Measurements from ENCODE around the gene IL1RAPL2. TPM values are rescaled to one million over a fixed set of nuclear protein-coding genes. Genes with fewer than 3 reads are reported as not detected.

IL1RAPL2 gene
- total and polyA plus RNA-seq, 2 donors (not counting 1 experiment from before 2014, with no cell fraction given), result not detected

DNA sequence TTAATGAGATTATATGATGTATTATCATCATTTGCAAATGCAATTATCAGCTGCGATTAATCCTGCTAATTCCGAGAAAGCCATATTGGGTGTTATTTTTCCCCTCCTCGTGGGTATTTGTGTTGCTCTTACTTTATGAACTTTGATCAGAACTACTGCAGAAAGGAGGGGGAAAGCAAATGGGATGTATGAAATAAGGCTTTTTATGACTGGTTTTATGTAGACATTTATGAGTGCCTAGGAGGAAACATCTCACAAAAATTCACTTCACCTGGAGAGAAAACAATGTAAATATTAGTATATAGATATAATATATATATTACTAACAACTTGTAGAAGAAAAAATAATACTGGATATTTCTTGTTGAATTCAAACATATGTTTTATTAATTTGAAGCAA is 440.1 kb downstream of the IL1RAPL2 start:
- intact Hi-C loops (cut with micrococcal nuclease), result no loop called here
- no peaks in the 10 kb centered on the region for H3K36me3 ChIP-seq (replicated peaks in 1 of 2; ENCODE audit: control extremely low read depth in 1 of 2, control insufficient read depth in 1 of 2, extremely low read depth in 1 of 2, insufficient read depth in 2 of 2, low read length in 1 of 2)
- ATAC-seq (ENCODE audit: low read depth), result no peak
- H3K4me2 ChIP-seq (replicated peaks; ENCODE audit: low read depth, low read length, poor library complexity, severe bottlenecking), result no peak overlapping the region
- POLR2A ChIA-PET, result no interaction called here
- no peak overlapping the region for H3K27ac ChIP-seq (ENCODE audit: low read length in 2 of 2)
- H3K4me1 ChIP-seq (ENCODE audit: control insufficient read depth in 2 of 2, insufficient read depth in 2 of 2, low read length in 2 of 2), result no peaks in the 10 kb centered on the region
- no peaks in the 10 kb centered on the region for H3K79me2 ChIP-seq (ENCODE audit: control insufficient read depth, insufficient read depth, low read length)
- TF ChIP-seq, protein P1, sequence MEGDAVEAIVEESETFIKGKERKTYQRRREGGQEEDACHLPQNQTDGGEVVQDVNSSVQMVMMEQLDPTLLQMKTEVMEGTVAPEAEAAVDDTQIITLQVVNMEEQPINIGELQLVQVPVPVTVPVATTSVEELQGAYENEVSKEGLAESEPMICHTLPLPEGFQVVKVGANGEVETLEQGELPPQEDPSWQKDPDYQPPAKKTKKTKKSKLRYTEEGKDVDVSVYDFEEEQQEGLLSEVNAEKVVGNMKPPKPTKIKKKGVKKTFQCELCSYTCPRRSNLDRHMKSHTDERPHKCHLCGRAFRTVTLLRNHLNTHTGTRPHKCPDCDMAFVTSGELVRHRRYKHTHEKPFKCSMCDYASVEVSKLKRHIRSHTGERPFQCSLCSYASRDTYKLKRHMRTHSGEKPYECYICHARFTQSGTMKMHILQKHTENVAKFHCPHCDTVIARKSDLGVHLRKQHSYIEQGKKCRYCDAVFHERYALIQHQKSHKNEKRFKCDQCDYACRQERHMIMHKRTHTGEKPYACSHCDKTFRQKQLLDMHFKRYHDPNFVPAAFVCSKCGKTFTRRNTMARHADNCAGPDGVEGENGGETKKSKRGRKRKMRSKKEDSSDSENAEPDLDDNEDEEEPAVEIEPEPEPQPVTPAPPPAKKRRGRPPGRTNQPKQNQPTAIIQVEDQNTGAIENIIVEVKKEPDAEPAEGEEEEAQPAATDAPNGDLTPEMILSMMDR (IDR thresholded peaks at IDR 0.05), result no peak
- TF ChIP-seq EZH2 (IDR thresholded peaks at IDR 0.05; ENCODE audit: borderline replicate concordance, insufficient read depth, low read depth, low read length, poor library complexity, severe bottlenecking), result no peak
- Mint-ChIP-seq H3K27me3 (no peaks in the 10 kb centered on the region), H3K4me1 (no peaks in the 10 kb centered on the region), H3K9me3 (ENCODE audit: insufficient read depth) (no peaks in the 10 kb centered on the region), H3K4me3 (no peak overlapping the region), H3K27ac (no peak overlapping the region)
- CTCF ChIA-PET, result no interaction called here
- no peak for DNase-seq
- no peak overlapping the region for H3K4me3 ChIP-seq (ENCODE audit: control extremely low read depth in 1 of 5, extremely low read depth in 1 of 5, insufficient read depth in 1 of 5, low read depth in 2 of 5, low read length in 4 of 5)
- WGBS (ENCODE audit: insufficient coverage), result no CpG with 5 or more reads among the region's 3 CpGs
- H3K9me3 ChIP-seq (ENCODE audit: control extremely low read depth in 1 of 3, control insufficient read depth in 2 of 3, insufficient read depth in 1 of 3, low read length in 2 of 3), result no peaks in the 10 kb centered on the region
- no peak overlapping the region for H2AFZ ChIP-seq (ENCODE audit: insufficient read depth, low read depth, low read length, poor library complexity, severe bottlenecking)
- no peaks in the 10 kb centered on the region for H4K20me1 ChIP-seq (ENCODE audit: control insufficient read depth, insufficient read depth, low read length, poor library complexity, severe bottlenecking)
- H3K9ac ChIP-seq (ENCODE audit: low read length), result no peak overlapping the region
- no peaks in the 10 kb centered on the region for H3K27me3 ChIP-seq (replicated peaks in 1 of 4; ENCODE audit: control extremely low read depth in 1 of 4, control insufficient read depth in 3 of 4, insufficient read depth in 4 of 4, low read length in 3 of 4)

DNA sequence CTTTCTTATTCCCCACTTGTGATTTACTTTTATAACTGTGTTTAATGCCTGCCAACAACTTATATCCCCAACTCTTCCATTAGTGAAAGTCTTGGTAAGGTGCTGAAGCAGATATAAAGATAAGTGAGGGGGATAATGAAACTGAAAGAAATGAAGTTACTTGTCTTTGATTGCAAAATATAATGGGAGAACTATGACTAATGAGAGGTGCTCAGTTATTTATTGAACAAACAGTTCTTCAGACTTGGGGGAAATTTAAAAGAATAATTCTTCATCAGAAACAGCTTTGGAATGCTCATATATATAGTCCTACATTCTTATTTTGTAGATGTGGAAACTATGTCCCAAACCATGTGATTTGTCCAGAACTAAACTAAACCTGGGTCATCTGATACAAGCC is 441.0 kb downstream of the IL1RAPL2 start:
- POLR2A ChIA-PET, result no interaction called here

More for the DNA sequence above, 441.0 kb downstream of the IL1RAPL2 start:
- Histone ChIP-seq H3K4me2 (replicated peaks; ENCODE audit: low read depth, low read length, poor library complexity, severe bottlenecking) (no peak overlapping the region), H3K9me3 (ENCODE audit: control extremely low read depth in 1 of 3, control insufficient read depth in 2 of 3, insufficient read depth in 1 of 3, low read length in 2 of 3) (no peaks in the 10 kb centered on the region), H3K9ac (ENCODE audit: low read length) (no peak overlapping the region), H3K36me3 (replicated peaks in 1 of 2; ENCODE audit: control extremely low read depth in 1 of 2, control insufficient read depth in 1 of 2, extremely low read depth in 1 of 2, insufficient read depth in 2 of 2, low read length in 1 of 2) (no peaks in the 10 kb centered on the region), H3K27me3 (replicated peaks in 1 of 4; ENCODE audit: control extremely low read depth in 1 of 4, control insufficient read depth in 3 of 4, insufficient read depth in 4 of 4, low read length in 3 of 4) (no peaks in the 10 kb centered on the region), H3K79me2 (ENCODE audit: control insufficient read depth, insufficient read depth, low read length) (no peaks in the 10 kb centered on the region), H3K4me3 (ENCODE audit: control extremely low read depth in 1 of 5, extremely low read depth in 1 of 5, insufficient read depth in 1 of 5, low read depth in 2 of 5, low read length in 4 of 5) (no peak overlapping the region), H4K20me1 (ENCODE audit: control insufficient read depth, insufficient read depth, low read length, poor library complexity, severe bottlenecking) (no peaks in the 10 kb centered on the region), H3K27ac (ENCODE audit: low read length in 2 of 2) (no peak overlapping the region), H3K4me1 (ENCODE audit: control insufficient read depth in 2 of 2, insufficient read depth in 2 of 2, low read length in 2 of 2) (no peaks in the 10 kb centered on the region), H2AFZ (ENCODE audit: insufficient read depth, low read depth, low read length, poor library complexity, severe bottlenecking) (no peak overlapping the region)
- CTCF ChIA-PET, result no interaction called here
- intact Hi-C loops (cut with micrococcal nuclease), result no loop called here
- ATAC-seq (ENCODE audit: low read depth) (no peak), DNase-seq (no peak)
- Mint-ChIP-seq H3K27ac (no peak overlapping the region), H3K4me3 (no peak overlapping the region), H3K9me3 (ENCODE audit: insufficient read depth) (no peaks in the 10 kb centered on the region), H3K4me1 (no peaks in the 10 kb centered on the region), H3K27me3 (no peaks in the 10 kb centered on the region)
- no peak for TF ChIP-seq EZH2 (IDR thresholded peaks at IDR 0.05; ENCODE audit: borderline replicate concordance, insufficient read depth, low read depth, low read length, poor library complexity, severe bottlenecking)
- TF ChIP-seq, protein P1 (IDR thresholded peaks at IDR 0.05), result no peak

Measured in B cell (primary cell).